PFSK-1 (cell line): ENCODE measurements around the gene IL4I1.

Experiments
- FOXP2 ChIP-seq: optimal IDR thresholded peaks from 2 replicates; pipeline ENCODE3; 2011; ENCODE audit warnings: borderline replicate concordance, control low read depth, inconsistent platforms; ENCODE audit not compliant: insufficient read depth; ENCODE audit errors: extremely low read length, extremely low read depth
- POLR2AphosphoS5 ChIP-seq: IDR thresholded peaks from 2 replicates; pipeline ENCODE4 v1.6.1; 2012; ENCODE audit warnings: low read depth, mild to moderate bottlenecking, control low read depth, low read length, moderate library complexity
- REST ChIP-seq, 2 experiments: IDR thresholded peaks; 2 replicates each; pipeline versions ENCODE4 v1.6.1 to v1.8.0; 2011 to 2012; ENCODE audit warnings: low read depth in 2 of 2, low read length in 2 of 2, control low read depth in 1 of 2, inconsistent platforms in 1 of 2, mild to moderate bottlenecking in 1 of 2, moderate library complexity in 1 of 2; ENCODE audit not compliant: insufficient read depth in 1 of 2
- SIN3A ChIP-seq: IDR thresholded peaks from 2 replicates; pipeline ENCODE4 v1.6.1; 2012; ENCODE audit warnings: mild to moderate bottlenecking, low read length, moderate library complexity, borderline replicate concordance; ENCODE audit not compliant: insufficient read depth
- TAF1 ChIP-seq: IDR thresholded peaks from 2 replicates; pipeline ENCODE4 v1.6.1; 2012; ENCODE audit warnings: low read length, control low read depth, borderline replicate concordance; ENCODE audit not compliant: insufficient read depth

IL4I1 gene

GRCh38 chr19:49855676-49856573 lies 40.8 kb downstream of the IL4I1 start:
- TF ChIP-seq REST (IDR thresholded peaks at IDR 0.05; ENCODE audit: insufficient read depth in 1 of 2, low read depth in 2 of 2, low read length in 2 of 2) = no peak
- no peak for TF ChIP-seq TAF1
- TF ChIP-seq POLR2AphosphoS5 = peak; percentile 35; the same call in 1 of the 2 replicates
- no peak for TF ChIP-seq FOXP2
- 0 out of 2 replicates have a peak, but pooled peaks have one; percentile 21 for TF ChIP-seq SIN3A

GRCh38 chr19:49855277-49855675 lies 41.4 kb downstream of the IL4I1 start:
- TF ChIP-seq REST (IDR thresholded peaks at IDR 0.05; ENCODE audit: insufficient read depth in 1 of 2, low read depth in 2 of 2, low read length in 2 of 2) = no peak
- no peak for TF ChIP-seq TAF1
- no peak; the same call in 1 of the 2 replicates for TF ChIP-seq POLR2AphosphoS5
- no peak for TF ChIP-seq SIN3A
- no peak for TF ChIP-seq FOXP2

- no peak for TF ChIP-seq FOXP2
- TF ChIP-seq REST (IDR thresholded peaks at IDR 0.05; ENCODE audit: insufficient read depth in 1 of 2, low read depth in 2 of 2, low read length in 2 of 2) = no peak
- TF ChIP-seq POLR2AphosphoS5 = no peak
- no peak for TF ChIP-seq TAF1
- TF ChIP-seq SIN3A = no peak
These were observed 42.1 kb downstream of the IL4I1 start for GRCh38 chr19:49854378-49855263.

- no peak for TF ChIP-seq REST (IDR thresholded peaks at IDR 0.05; ENCODE audit: insufficient read depth in 1 of 2, low read depth in 2 of 2, low read length in 2 of 2)
- no peak for TF ChIP-seq TAF1
- TF ChIP-seq SIN3A = no peak
- TF ChIP-seq FOXP2 = no peak
- no peak for TF ChIP-seq POLR2AphosphoS5
These were observed 42.8 kb downstream of the IL4I1 start for GRCh38 chr19:49853852-49854377.
